Hematopoietic multipotent progenitor cell treated with erythropoietin and hydrocortisone succinate and interleukin-3 and kit ligand, for 17 days (in vitro differentiated cells): ENCODE results near the gene ANTXRL.
A peak's percentile ranks its signal among the peaks of the same experiment; 100 is the strongest.
"Not testable (repeated sequence)": the region's sequence is repeated elsewhere in the genome, so short reads cannot be mapped to it uniquely, and the experiment has no call there.

ENCODE experiments used
- DNase-seq: peaks from one replicate; pipeline ENCODE4 v3.0.0-alpha.2; 2015; ENCODE audit warnings: low spot score

ANTXRL gene

GRCh38 chr10:46273506-46274477 is 13.0 kb upstream of the ANTXRL start:
- DNase-seq: peak; percentile 13

DNA sequence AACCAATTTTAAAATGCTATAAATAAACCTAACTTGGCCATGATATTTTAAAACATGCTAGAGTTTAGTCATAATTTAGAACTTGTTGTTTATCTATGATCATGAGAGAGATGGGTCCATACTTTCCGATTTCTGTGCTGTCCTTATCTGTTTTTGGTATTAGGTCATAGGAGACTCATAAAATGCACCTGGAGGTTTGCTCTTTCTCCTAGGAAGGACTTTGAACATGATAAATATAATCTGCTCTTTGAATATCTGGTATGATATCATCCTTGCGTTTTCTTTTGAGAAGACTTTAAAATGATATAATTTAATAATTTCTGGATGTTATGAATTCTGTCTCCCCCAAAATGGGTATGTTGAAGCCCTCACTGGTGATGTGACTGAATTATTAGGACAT is 9.0 kb upstream of the ANTXRL start:
- no peak for DNase-seq

DNA sequence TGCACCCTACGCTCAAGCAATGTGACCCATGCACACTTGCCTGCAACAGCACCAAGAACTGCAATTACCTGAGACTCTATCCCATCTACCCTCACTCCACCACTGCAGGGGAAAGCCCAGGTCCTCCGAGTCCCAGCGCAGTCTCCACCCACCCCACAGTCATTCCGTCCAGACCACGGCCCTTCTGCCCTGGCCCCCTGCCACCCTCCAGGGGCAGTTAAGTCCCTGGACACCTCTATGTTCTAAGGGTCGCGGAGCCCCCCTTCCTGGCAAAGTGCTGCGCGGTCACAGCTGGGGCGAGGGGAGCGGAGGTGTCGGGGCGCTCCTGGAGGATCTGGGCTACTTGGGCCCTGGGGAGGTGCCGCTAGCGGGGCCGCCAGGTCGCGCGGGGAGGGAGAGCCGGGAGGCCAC is 4.4 kb upstream of the ANTXRL start:
- DNase-seq: not testable (repeated sequence)

GRCh38 chr10:46282842-46283574 is 3.8 kb upstream of the ANTXRL start:
- peak; percentile 60 for DNase-seq

- DNase-seq: no peak
These were observed 3.1 kb upstream of the ANTXRL start for GRCh38 chr10:46283580-46284285.

DNA sequence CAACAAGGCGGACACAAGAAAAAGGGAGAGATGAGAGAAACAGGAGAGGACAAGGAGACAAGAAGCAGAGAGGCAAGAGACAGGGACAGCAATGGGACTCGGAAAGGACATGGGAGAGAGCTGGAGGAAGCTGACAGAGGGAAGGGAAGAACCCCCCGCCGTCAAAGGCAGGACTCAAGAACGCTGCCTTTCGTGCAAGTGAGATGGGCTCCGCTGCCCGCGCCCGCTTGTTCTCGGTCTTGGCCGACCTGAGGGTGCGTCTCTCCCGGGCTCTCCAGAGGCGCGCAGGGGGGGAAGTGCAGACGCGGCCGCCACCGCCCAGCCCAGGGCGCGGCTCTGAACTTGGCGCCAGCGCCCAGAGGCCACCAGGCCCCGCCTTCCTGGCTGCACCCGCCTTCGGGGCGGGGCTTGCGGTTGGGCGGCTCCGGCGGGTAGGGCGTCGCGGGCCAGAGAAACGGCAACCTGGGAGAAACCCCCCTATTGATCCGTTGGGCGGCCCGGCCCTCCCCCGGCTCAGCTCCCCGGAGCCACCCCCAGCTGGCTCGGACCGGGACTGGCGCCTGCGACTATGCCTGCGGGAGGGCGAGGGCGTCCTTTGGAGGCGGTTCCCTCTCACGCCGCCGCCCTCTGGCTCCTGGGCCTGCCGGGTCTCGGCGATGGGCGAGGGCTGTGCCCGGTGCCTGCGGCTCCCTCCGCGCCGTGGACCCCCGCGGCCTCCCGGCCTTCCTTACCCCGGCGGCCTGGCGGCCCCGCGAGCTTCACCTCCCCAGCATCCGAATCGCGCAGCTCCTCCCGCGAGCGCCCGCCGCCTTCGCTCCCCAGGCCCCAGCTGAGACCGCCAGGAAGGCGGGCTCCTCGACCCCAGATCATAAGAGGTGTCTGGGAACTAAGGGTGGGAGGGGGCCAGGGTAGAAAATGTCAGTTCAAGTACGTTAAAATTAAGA is 2.2 kb upstream of the ANTXRL start:
- peak; percentile 85 for DNase-seq

- no peak for DNase-seq
These were observed 1.5 kb upstream of the ANTXRL start for GRCh38 chr10:46285300-46285699.

GRCh38 chr10:46285966-46286620 is 704 bp upstream of the ANTXRL start:
- DNase-seq: no peak

- DNase-seq: no peak
These were observed 1.2 kb downstream of the ANTXRL start for GRCh38 chr10:46287846-46288477.

- DNase-seq: no peak
These were observed 1.9 kb downstream of the ANTXRL start for GRCh38 chr10:46288601-46289206.

GRCh38 chr10:46289209-46289810 is 2.5 kb downstream of the ANTXRL start:
- DNase-seq: no peak

DNA sequence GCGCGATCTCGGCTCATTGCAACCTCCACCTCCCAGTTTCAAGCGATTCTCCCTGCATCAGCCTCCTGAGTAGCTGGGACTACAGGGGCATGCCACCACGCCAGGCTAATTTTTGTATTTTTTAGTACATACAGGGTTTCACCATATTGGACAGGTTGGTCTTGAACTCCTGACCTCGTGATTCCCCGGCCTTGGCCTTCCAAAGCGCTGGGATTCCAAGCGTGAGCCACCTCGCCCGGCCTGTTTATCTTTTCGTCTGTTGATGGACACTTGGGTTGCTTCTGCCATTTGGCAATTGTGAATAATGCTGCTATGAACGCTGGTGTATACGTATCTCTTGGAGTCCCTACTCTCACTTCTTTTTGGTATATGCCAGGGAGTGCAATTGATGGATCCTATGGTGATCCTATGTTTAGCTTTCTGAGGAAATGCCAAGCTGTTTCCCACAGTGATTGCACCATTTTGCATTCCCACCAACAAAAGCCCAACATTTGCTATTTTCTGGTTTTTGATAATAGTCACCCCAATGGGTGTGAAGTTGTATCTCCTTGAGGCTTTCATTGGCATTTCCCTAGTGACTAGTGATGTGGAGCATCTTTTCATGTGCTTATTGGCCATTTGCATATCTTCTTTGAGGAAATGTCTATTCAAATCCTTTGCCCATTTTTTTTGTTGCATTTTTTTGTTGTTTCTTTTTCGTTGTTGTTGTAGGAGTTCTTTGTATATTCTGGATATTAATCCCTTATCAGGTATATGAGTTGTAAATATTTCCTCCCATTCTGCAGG is 3.5 kb downstream of the ANTXRL start:
- DNase-seq: no peak

GRCh38 chr10:46291817-46292572 is 5.2 kb downstream of the ANTXRL start:
- DNase-seq: no peak

DNA sequence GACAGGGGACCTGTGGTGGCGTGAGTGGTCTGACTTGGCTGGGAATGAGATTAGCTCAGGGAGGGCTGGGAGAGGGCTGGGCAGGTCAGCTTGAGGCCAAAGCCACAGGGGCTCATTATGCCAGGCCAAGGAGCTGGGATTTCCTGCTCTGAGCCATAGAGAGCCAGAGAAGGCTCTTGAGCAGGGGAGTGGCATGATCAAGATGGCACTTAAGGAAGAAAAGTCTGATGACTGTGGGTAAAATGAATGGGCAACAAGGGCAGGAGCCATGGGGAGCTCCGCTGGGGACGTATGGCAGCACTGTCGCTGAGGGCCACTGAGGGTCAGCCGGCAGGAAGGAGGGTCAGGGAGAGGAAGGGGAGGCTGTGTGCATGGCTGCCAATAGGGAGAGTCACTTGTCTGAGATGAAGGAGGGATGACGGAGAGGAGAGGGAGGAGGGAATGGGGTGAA is 5.8 kb downstream of the ANTXRL start:
- DNase-seq: no peak

GRCh38 chr10:46293228-46293627 is 6.4 kb downstream of the ANTXRL start:
- no peak for DNase-seq

DNA sequence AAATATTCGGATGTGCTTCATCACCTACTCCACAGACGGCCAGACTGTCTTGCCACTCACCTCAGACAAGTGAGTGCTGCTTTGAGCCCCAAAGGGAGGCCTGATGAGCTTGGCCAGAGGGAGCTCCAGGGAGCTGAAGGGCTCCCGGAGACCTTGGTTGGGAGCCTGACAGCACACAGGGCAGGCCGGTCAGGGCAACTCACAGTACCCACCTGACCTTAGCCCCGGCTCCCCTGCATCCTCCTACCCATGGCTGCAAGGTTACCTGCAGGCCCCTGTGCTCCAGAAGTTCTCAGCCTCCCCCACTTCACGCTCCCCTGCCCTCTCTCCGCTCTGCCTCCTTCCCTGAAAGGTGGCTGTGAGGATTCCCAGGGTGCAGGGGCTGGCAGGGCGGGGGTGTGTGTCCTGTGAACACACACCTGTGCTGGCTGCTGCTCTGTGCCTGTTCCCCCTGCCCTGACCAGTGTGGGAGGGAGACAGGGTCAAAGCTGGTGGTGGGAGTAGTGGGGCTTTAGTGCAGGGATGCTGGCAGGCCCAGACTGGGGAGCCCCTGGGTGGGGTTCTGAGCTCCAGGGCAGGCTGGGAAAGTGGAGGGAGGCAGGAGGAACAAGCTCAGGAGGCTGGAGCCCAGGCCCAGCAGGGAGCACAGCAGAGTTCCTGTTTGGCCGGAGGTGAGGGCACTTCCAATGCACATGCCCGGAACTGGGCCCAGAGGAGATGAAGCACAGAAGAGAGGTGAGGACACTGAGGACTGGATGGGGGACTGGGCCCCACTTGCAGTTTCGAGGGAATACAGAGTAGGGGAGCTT is 7.2 kb downstream of the ANTXRL start:
- no peak for DNase-seq
